Epithelial cell of esophagus (primary cell): ENCODE data around the gene MPI.
"Not testable (repeated sequence)": the region's sequence is repeated elsewhere in the genome, so short reads cannot be mapped to it uniquely, and the experiment has no call there.

ENCODE experiments used
- DNase-seq: peaks from one replicate; pipeline ENCODE4 v3.0.0; 2010; ENCODE audit warnings: low read depth
- H3K4me3 ChIP-seq: 2 replicates; pipeline ENCODE4 v1.5.1; 2011; ENCODE audit warnings: mild to moderate bottlenecking, low read length, control low read depth
- TF ChIP-seq, protein P1 (sequence below): IDR thresholded peaks from 2 replicates; pipeline ENCODE4 v1.5.1; 2011; ENCODE audit warnings: low read depth, mild to moderate bottlenecking, low read length, control low read depth, inconsistent platforms; ENCODE audit not compliant: insufficient read depth; ENCODE audit errors: missing control alignments

MPI gene

DNA sequence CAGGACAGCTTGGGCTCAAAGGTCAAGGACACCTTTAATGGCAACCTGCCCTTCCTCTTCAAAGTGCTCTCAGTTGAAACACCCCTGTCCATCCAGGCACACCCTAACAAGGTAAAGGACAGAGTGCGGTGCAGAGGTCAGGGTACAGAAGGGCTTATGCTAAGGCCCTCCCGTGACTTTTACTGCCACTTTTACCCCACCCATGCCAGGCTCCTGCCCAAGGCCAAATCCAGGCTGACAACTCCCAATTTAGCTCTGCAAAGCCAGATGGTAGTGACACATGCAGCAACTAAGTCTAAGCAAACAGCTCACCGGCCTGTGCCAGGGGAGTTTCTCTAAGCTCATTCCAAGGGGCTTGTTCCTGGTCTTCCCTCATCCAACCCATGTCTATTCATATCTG lies 1.6 kb downstream of the MPI start:
- peak; percentile 42 for DNase-seq
- H3K4me3 ChIP-seq = no peak overlapping the region
- TF ChIP-seq, protein P1, sequence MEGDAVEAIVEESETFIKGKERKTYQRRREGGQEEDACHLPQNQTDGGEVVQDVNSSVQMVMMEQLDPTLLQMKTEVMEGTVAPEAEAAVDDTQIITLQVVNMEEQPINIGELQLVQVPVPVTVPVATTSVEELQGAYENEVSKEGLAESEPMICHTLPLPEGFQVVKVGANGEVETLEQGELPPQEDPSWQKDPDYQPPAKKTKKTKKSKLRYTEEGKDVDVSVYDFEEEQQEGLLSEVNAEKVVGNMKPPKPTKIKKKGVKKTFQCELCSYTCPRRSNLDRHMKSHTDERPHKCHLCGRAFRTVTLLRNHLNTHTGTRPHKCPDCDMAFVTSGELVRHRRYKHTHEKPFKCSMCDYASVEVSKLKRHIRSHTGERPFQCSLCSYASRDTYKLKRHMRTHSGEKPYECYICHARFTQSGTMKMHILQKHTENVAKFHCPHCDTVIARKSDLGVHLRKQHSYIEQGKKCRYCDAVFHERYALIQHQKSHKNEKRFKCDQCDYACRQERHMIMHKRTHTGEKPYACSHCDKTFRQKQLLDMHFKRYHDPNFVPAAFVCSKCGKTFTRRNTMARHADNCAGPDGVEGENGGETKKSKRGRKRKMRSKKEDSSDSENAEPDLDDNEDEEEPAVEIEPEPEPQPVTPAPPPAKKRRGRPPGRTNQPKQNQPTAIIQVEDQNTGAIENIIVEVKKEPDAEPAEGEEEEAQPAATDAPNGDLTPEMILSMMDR = no peak

DNA sequence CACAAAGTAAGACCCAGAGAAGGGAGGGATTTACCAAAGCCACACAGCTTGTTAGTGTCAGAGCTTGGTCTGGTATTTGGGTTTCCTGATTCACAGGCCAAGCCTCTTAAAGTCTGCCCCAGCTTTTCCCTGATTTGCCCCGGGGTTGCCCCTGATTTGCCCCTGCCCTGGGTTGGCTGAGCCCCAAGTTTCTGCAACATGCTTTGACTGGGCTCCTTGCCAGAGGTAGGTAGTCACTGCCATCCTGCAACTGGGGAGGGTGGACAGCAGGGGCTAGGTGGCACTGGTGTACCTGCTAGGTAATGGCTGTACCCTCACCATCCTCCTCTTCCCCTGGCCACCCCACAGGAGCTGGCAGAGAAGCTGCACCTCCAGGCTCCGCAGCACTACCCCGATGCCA lies 2.5 kb downstream of the MPI start:
- H3K4me3 ChIP-seq = no peak overlapping the region
- TF ChIP-seq, protein P1 = no peak
- DNase-seq = peak; percentile 69

DNA sequence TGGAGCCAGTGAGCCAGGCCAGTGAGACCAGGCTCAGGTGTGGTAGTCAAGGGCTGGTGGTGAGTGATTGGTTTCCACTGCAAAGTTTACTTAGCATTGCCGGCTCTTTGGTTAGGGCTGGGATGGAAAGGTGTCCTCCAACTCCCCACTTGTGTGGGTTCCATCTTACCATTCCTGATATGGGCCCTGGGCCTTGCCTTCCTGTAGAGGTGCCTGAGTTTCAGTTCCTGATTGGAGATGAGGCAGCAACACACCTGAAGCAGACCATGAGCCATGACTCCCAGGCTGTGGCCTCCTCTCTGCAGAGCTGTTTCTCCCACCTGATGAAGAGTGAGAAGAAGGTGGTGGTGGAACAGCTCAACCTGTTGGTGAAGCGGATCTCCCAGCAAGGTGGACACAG lies 3.1 kb downstream of the MPI start:
- H3K4me3 ChIP-seq = no peak overlapping the region
- TF ChIP-seq, protein P1 = no peak
- DNase-seq = no peak

DNA sequence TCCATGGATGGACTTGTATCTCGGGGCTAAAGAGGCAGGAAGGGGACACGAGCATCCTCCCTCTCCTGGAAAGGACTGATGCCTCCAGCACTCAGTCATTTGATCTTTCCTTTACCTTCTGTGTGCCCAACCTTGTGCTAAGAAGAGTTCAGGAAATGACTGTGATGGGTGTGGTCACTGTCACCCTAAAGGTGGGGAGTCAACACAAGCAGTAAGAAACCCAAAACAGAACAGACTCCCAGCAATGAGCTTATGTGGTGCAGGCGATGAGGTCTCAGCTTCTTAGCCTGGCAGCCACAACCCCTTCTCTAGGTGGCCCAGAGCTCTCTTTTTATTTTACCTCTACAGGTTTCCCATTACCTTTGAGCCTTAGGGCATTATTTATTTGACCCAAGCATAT lies 3.8 kb downstream of the MPI start:
- DNase-seq = no peak
- TF ChIP-seq, protein P1 = no peak
- no peak overlapping the region for H3K4me3 ChIP-seq

DNA sequence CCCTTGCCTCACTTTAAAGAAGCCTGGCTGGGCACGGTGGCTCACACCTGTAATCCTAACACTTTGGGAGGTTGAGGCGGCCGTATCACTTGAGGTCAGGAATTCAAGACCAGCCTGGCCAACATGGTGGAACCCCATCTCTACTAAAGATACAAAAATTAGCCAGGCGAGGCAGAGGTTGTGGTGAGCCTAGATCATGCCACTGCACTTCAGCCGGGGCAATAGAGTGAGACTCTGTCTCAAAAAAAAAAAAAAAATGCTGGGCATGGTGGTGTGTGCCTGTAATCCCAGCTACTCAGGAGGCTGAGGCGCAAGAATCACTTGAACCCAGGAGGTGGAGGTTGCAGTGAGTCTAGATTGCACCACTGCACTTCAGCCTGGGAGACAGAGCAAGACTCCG lies 4.5 kb downstream of the MPI start:
- not testable (repeated sequence) for H3K4me3 ChIP-seq, DNase-seq

DNA sequence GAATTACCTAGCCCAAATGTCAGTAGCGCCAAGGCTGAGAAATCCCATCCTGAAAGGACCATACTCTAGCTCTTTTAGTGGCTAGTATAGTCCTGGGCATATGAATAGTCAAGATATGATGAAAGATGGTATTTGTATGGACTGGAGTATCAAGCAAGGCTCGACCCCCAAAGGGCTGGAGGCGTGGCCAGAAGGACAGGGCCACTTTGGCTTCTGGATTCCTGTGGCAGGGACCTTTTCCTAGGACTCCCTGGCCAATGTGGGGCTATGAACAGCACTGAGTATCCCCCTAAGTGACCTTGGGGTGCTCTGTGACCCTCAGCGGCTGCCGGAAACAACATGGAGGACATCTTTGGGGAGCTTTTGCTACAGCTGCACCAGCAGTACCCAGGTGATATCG lies 6.0 kb downstream of the MPI start:
- no peak overlapping the region for H3K4me3 ChIP-seq
- DNase-seq = no peak
- TF ChIP-seq, protein P1 = no peak

DNA sequence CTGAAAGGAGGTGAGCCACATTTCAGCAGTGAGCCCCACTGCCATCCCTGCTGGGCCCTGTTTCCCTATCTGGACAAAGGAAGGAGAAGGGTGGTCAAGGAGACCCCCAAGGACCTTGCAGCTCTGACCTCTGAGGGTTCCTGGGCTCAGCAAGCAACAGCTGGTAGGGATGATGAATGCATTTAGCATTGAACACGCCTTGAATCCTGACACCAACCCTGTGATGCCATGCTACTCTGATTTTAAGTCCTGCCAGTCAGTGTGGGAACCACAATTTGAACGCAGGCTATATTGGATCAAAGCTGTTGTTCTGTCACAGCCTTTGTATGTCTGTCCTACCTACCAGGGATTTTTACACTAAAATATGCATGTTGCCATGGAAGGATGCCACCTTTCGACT lies 6.5 kb downstream of the MPI start:
- H3K4me3 ChIP-seq = no peak overlapping the region
- DNase-seq = no peak
- TF ChIP-seq, protein P1 = no peak

DNA sequence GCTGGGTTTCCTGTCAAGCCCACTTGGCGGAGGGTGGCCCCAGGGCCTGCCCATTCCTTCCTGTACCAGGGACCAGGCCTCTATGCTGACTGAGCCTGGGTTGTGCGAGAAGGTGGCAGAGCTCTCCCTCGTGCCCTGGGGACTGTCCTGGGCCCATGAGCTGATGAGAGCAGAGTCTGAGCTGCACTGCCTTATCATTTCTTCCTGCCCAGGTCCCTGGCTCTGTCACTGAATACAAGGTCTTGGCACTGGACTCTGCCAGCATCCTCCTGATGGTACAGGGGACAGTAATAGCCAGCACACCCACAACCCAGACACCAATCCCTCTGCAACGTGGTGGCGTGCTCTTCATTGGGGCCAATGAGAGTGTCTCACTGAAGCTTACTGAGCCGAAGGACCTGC lies 7.5 kb downstream of the MPI start:
- no peak for DNase-seq
- TF ChIP-seq, protein P1 = no peak
- H3K4me3 ChIP-seq = no peak overlapping the region
